Astrocyte (in vitro differentiated cells and primary cell): ENCODE data around the gene RFC3.

ENCODE experiments used
- EZH2 ChIP-seq: IDR thresholded peaks from 2 replicates; pipeline ENCODE4 v1.6.1; 2012; ENCODE audit warnings: mild to moderate bottlenecking, low read length, inconsistent platforms; ENCODE audit not compliant: insufficient read depth
- TF ChIP-seq, protein P1 (sequence below): IDR thresholded peaks from 2 replicates; pipeline ENCODE4 v1.5.1; 2011; ENCODE audit warnings: low read depth, mild to moderate bottlenecking, inconsistent platforms, low read length, moderate library complexity; ENCODE audit not compliant: insufficient read depth

DNA sequence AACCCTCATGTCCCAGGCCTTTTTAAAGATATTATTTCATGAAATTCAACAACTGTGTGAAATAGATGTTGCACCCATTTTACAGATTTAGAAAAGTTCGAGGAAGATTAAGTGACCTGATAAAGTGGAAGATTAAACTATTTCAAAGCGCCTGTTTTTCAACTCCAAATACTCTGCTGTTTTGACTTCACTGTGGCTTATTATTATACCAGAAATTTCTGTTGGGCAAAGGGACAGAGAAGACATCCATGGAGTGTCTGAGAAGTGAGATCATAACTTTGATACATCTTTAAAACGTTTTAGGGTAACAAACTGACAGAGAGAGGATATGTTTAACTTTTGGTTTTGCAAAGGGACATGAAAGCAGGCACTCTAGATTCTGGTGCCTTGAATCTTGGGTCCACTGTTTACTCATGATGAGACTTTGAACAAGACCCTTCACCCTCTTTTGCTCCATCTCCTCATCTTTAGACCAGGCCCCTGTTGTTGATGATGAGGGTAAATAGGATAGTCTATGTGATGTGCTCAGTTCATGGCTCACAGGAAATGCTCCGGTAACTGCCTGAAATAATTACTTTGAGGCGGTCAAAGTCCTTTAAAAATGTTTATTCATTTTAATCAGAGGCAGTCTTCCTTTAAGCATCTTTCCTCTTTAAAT lies 55.4 kb downstream of the RFC3 start:
- no peak for TF ChIP-seq EZH2
- TF ChIP-seq, protein P1, sequence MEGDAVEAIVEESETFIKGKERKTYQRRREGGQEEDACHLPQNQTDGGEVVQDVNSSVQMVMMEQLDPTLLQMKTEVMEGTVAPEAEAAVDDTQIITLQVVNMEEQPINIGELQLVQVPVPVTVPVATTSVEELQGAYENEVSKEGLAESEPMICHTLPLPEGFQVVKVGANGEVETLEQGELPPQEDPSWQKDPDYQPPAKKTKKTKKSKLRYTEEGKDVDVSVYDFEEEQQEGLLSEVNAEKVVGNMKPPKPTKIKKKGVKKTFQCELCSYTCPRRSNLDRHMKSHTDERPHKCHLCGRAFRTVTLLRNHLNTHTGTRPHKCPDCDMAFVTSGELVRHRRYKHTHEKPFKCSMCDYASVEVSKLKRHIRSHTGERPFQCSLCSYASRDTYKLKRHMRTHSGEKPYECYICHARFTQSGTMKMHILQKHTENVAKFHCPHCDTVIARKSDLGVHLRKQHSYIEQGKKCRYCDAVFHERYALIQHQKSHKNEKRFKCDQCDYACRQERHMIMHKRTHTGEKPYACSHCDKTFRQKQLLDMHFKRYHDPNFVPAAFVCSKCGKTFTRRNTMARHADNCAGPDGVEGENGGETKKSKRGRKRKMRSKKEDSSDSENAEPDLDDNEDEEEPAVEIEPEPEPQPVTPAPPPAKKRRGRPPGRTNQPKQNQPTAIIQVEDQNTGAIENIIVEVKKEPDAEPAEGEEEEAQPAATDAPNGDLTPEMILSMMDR, result no peak
